Astrocyte (in vitro differentiated cells and primary cell): ENCODE results near the gene AQP3.

Source experiments
- EZH2 ChIP-seq: IDR thresholded peaks from 2 replicates; pipeline ENCODE4 v1.6.1; 2012; ENCODE audit warnings: mild to moderate bottlenecking, low read length, inconsistent platforms; ENCODE audit not compliant: insufficient read depth
- TF ChIP-seq, protein P1 (sequence below): IDR thresholded peaks from 2 replicates; pipeline ENCODE4 v1.5.1; 2011; ENCODE audit warnings: low read depth, mild to moderate bottlenecking, inconsistent platforms, low read length, moderate library complexity; ENCODE audit not compliant: insufficient read depth

DNA sequence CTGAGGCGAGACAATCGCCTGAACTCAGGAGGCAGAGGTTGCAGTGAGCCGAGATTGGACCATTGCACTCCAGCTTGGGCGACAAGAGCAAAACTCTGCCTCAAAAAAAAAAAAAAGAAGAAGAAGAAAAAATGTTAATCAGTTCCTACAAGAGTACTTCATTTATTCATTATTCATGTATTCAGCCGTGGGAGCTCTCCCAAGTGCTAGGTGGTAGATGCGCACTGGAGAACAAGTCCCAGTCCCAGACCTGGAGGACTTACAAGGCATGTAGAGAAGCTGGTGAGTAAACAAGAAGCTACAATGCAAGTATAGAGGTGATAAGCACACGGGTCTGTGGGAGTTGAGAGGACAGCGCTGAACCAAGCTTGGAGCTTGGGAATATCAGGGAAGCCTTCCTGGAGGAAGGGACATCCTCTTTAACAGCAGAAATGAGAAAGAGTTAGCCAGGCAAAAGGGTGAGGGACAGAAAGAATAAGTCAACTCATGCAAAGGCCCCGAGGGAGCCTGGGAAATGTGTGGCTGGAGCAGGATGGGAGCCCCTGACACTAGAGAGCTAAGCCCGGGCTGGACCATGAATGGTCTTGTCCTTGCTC, 27.6 kb downstream of the AQP3 start:
- TF ChIP-seq, protein P1, sequence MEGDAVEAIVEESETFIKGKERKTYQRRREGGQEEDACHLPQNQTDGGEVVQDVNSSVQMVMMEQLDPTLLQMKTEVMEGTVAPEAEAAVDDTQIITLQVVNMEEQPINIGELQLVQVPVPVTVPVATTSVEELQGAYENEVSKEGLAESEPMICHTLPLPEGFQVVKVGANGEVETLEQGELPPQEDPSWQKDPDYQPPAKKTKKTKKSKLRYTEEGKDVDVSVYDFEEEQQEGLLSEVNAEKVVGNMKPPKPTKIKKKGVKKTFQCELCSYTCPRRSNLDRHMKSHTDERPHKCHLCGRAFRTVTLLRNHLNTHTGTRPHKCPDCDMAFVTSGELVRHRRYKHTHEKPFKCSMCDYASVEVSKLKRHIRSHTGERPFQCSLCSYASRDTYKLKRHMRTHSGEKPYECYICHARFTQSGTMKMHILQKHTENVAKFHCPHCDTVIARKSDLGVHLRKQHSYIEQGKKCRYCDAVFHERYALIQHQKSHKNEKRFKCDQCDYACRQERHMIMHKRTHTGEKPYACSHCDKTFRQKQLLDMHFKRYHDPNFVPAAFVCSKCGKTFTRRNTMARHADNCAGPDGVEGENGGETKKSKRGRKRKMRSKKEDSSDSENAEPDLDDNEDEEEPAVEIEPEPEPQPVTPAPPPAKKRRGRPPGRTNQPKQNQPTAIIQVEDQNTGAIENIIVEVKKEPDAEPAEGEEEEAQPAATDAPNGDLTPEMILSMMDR = no peak
- no peak for TF ChIP-seq EZH2
